WERI-Rb-1 (cell line): ENCODE measurements around the gene FSHR.

Experiments used
- DNase-seq: peaks from one replicate; pipeline ENCODE4 v3.0.0-alpha.2; 2020
- H3K27ac ChIP-seq: fragments of 250-450 bp; sonication (Bioruptor Pico); 2 replicates; pipeline ENCODE4 v1.5.1; 2020; ENCODE audit warnings: mild to moderate bottlenecking, moderate library complexity
- H3K27me3 ChIP-seq: fragments of 250-450 bp; sonication (Bioruptor Pico); 2 replicates; pipeline ENCODE4 v1.5.1; 2021; ENCODE audit warnings: mild to moderate bottlenecking, low read depth, moderate library complexity; ENCODE audit not compliant: insufficient read depth, severe bottlenecking
- H3K36me3 ChIP-seq: fragments of 250-450 bp; sonication (Bioruptor Pico); 2 replicates; pipeline ENCODE4 v1.5.1; 2020; ENCODE audit warnings: mild to moderate bottlenecking, moderate library complexity
- H3K4me3 ChIP-seq: 2 replicates; pipeline ENCODE4 v1.5.1; 2011; ENCODE audit warnings: low read depth, mild to moderate bottlenecking, control low read depth, low read length
- H3K9me3 ChIP-seq: fragments of 250-450 bp; sonication (Bioruptor Pico); 2 replicates; pipeline ENCODE4 v1.5.1; 2021; ENCODE audit warnings: mild to moderate bottlenecking, moderate library complexity; ENCODE audit not compliant: severe bottlenecking
- CTCF ChIP-seq: IDR thresholded peaks from 2 replicates; pipeline ENCODE4 v1.5.1; 2011; ENCODE audit warnings: low read depth, mild to moderate bottlenecking, control low read depth, inconsistent platforms, low read length

Gene FSHR

GRCh38 chr2:48929571-48930301, 224.6 kb downstream of the FSHR start:
- no peak for TF ChIP-seq CTCF
- no peaks in the 10 kb centered on the region for H3K27me3 ChIP-seq
- no peak overlapping the region for H3K4me3 ChIP-seq
- peaks cover 6% of the 10 kb centered on the region for H3K9me3 ChIP-seq
- H3K27ac ChIP-seq = no peak overlapping the region
- H3K36me3 ChIP-seq = no peaks in the 10 kb centered on the region
- no peak for DNase-seq

- no peak for DNase-seq
- TF ChIP-seq CTCF = no peak
- Histone ChIP-seq H3K9me3 (peaks cover 6% of the 10 kb centered on the region), H3K36me3 (no peaks in the 10 kb centered on the region), H3K27ac (no peak overlapping the region), H3K4me3 (no peak overlapping the region), H3K27me3 (no peaks in the 10 kb centered on the region)
These were observed 227.0 kb downstream of the FSHR start for GRCh38 chr2:48927355-48927754.

- H3K9me3 ChIP-seq = no peaks in the 10 kb centered on the region
- H3K27me3 ChIP-seq = no peaks in the 10 kb centered on the region
- TF ChIP-seq CTCF = no peak
- no peak overlapping the region for H3K4me3 ChIP-seq
- H3K36me3 ChIP-seq = no peaks in the 10 kb centered on the region
- H3K27ac ChIP-seq = no peak overlapping the region
- DNase-seq = no peak
These were observed 238.4 kb downstream of the FSHR start for GRCh38 chr2:48915884-48916283.

- H3K27me3 ChIP-seq = no peaks in the 10 kb centered on the region
- H3K9me3 ChIP-seq = no peaks in the 10 kb centered on the region
- DNase-seq = no peak
- H3K27ac ChIP-seq = no peak overlapping the region
- H3K4me3 ChIP-seq = no peak overlapping the region
- no peaks in the 10 kb centered on the region for H3K36me3 ChIP-seq
- TF ChIP-seq CTCF = no peak
These were observed 239.1 kb downstream of the FSHR start for GRCh38 chr2:48915227-48915626.

GRCh38 chr2:48914477-48915089, 239.7 kb downstream of the FSHR start:
- H3K27me3 ChIP-seq = no peaks in the 10 kb centered on the region
- H3K27ac ChIP-seq = no peak overlapping the region
- H3K4me3 ChIP-seq = no peak overlapping the region
- no peak for DNase-seq
- H3K9me3 ChIP-seq = no peaks in the 10 kb centered on the region
- no peak for TF ChIP-seq CTCF
- no peaks in the 10 kb centered on the region for H3K36me3 ChIP-seq
